Kidney (tissue), 14 donors: ENCODE measurements around the gene TUBA4A. TPM values are rescaled to one million over a fixed set of nuclear protein-coding genes. Genes with fewer than 3 reads are reported as not detected.

Source experiments
- DNase-seq, 5 donors: peaks; one replicate each; pipeline ENCODE4 v3.0.0-alpha.2; 2013 to 2020
- FAIRE-seq: peaks from 2 replicates; lab custom pipeline; 2012; peaks lifted over from hg19 to GRCh38; lab: Jason Lieb, UNC
- H3K27ac ChIP-seq, 2 donors: one replicate each; pipeline ENCODE4 v1.7.0; 2013; ENCODE audit warnings: low read depth in 2 of 2, low read length in 2 of 2, inconsistent platforms in 1 of 2
- H3K27me3 ChIP-seq: one replicate; pipeline ENCODE4 v1.7.1; 2013; ENCODE audit warnings: low read length, inconsistent platforms; ENCODE audit not compliant: control insufficient read depth, insufficient read depth
- H3K36me3 ChIP-seq, 3 donors: one replicate each; pipeline versions ENCODE4 v1.7.0 to v1.7.1; 2013; ENCODE audit warnings: low read length in 3 of 3, control low read depth in 1 of 3, inconsistent platforms in 1 of 3; ENCODE audit not compliant: insufficient read depth in 3 of 3, control insufficient read depth in 2 of 3
- H3K4me1 ChIP-seq, 3 donors: one replicate each; pipeline versions ENCODE4 v1.7.0 to v1.7.1; 2013; ENCODE audit warnings: low read length in 3 of 3, inconsistent platforms in 1 of 3, low read depth in 1 of 3; ENCODE audit not compliant: control insufficient read depth in 2 of 3, insufficient read depth in 2 of 3
- H3K4me3 ChIP-seq, 3 donors: one replicate each; pipeline versions ENCODE4 v1.7.0 to v1.8.1; 2013; ENCODE audit warnings: low read length in 3 of 3, control low read depth in 1 of 3, inconsistent platforms in 1 of 3
- H3K9ac ChIP-seq, 3 donors: one replicate each; pipeline versions ENCODE4 v1.7.0 to v1.7.1; 2013; ENCODE audit warnings: low read length in 3 of 3, control low read depth in 1 of 3, inconsistent platforms in 1 of 3
- H3K9me3 ChIP-seq, 3 donors: one replicate each; pipeline versions ENCODE4 v1.7.0 to v1.7.1; 2013; ENCODE audit warnings: low read length in 3 of 3, control low read depth in 1 of 3, inconsistent platforms in 1 of 3; ENCODE audit not compliant: control insufficient read depth in 2 of 3, insufficient read depth in 1 of 3
- CTCF ChIP-seq: IDR thresholded peaks from 3 replicates; pipeline ENCODE4 v1.5.1; 2012; ENCODE audit warnings: mild to moderate bottlenecking, moderate library complexity, borderline replicate concordance; ENCODE audit not compliant: insufficient read depth; ENCODE audit errors: extremely low read depth
- intact Hi-C: fragments of 100-400 bp; cut with DNase I; formaldehyde crosslinking; loops from one replicate; pipeline ENCODE4 v1.11.1; 2022
- polyA plus RNA-seq: library from polyadenylated mRNA; stranded (reverse); fragments of 350-450 nt; fragmentation: Illumina TruSeq; extraction: RNeasy Lipid Tissue Mini Kit (QIAGEN cat#74804); gene quantifications from one replicate; pipeline ENCODE4 v1.2.3, GENCODE V29; 2014; ENCODE audit warnings: low read depth, low replicate concordance; ENCODE audit not compliant: insufficient read depth
- total RNA-seq: library from RNA; stranded (reverse); fragmentation: NEBNext Ultra II Directional; extraction: Animal tissue kit (Norgen Biotek cat#: 25700); gene quantifications from one replicate; pipeline ENCODE4 v1.2.1, GENCODE V29; 2021
- donor health status: control.
- donor health status: control.
- donor health status: control.
- donor health status: control.
- donor health status: control.
- donor health status: DM: yes; HTN: yes; CAD: no.
- donor health status: Normal renal cell carcinoma (clear cell type).

The TUBA4A gene
- total and polyA plus RNA-seq, 2 donors from 2014 or later, result 49.4 to 156 TPM

DNA sequence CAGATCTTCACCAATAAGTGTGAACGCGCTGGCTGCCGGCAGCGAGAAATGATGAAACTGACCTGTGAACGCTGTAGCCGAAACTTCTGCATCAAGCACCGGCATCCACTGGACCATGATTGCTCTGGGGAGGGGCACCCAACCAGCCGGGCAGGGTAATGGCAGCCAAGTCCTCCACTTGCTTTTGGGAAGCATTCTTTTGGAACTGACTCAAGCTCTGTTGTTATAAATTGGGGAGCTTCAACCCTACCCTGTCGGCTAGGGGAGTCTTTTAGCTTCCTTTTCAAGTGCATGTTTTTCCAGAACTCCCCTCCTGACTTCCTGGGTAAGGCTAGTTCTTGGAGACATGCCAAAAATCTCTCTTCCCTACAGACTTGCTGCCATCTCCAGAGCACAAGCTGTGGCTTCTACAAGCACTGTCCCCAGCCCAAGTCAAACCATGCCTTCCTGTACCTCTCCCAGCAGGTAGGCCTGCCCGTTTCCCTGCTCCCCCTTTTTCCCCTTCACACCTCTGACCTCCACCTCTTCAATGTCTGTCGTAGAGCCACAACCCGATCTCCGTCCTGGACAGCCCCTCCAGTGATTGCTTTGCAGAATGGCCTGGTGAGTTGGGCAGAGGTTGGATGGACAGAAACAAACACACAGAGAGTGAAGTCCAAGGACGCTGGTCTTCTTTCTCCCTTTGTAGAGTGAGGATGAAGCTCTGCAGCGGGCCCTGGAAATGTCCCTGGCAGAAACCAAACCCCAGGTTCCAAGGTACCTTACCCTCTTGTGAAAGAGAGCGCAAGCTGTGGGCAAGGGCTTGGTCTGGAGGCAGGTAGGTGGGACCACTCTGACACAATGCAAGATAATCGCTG, 45.6 kb downstream of the TUBA4A start:
- no peak for TF ChIP-seq CTCF
- Histone ChIP-seq H3K9ac (peak overlapping the region in 1 of 3 donors; percentile 57), H3K4me1 (peaks cover 8 to 14% (median 9%) of the 10 kb centered on the region in 3 donors), H3K27me3 (no peaks in the 10 kb centered on the region), H3K36me3 (peaks cover under 1 to 19% (median 14%) of the 10 kb centered on the region in 3 donors), H3K4me3 (peak overlapping the region in 1 of 3 donors; percentile 89), H3K27ac (peak overlapping the region in 1 of 2 donors; percentile 97), H3K9me3 (no peaks in the 10 kb centered on the region)
- intact Hi-C loops, result no loop called here
- DNase-seq, result peak in 3 of 5 donors; percentile 26 to 79 (median 39)
- FAIRE-seq, result no peak

- no peaks in the 10 kb centered on the region for H3K9me3 ChIP-seq
- H3K4me3 ChIP-seq, result peak overlapping the region; percentile 60 to 89 (median 74)
- no peak for TF ChIP-seq CTCF
- peak overlapping the region; percentile 22 to 57 (median 26) for H3K9ac ChIP-seq
- peak overlapping the region; percentile 97 to 98 for H3K27ac ChIP-seq
- FAIRE-seq, result no peak
- no peaks in the 10 kb centered on the region for H3K27me3 ChIP-seq
- H3K36me3 ChIP-seq, result peaks cover 0 to 19% (median 10%) of the 10 kb centered on the region in 3 donors
- intact Hi-C loops, result no loop called here
- H3K4me1 ChIP-seq, result peaks cover 8 to 14% (median 9%) of the 10 kb centered on the region in 3 donors
- peak in 3 of 5 donors; percentile 24 to 63 (median 56) for DNase-seq
Measured at GRCh38 chr2:219207134-219207883, 46.4 kb downstream of the TUBA4A start.

DNA sequence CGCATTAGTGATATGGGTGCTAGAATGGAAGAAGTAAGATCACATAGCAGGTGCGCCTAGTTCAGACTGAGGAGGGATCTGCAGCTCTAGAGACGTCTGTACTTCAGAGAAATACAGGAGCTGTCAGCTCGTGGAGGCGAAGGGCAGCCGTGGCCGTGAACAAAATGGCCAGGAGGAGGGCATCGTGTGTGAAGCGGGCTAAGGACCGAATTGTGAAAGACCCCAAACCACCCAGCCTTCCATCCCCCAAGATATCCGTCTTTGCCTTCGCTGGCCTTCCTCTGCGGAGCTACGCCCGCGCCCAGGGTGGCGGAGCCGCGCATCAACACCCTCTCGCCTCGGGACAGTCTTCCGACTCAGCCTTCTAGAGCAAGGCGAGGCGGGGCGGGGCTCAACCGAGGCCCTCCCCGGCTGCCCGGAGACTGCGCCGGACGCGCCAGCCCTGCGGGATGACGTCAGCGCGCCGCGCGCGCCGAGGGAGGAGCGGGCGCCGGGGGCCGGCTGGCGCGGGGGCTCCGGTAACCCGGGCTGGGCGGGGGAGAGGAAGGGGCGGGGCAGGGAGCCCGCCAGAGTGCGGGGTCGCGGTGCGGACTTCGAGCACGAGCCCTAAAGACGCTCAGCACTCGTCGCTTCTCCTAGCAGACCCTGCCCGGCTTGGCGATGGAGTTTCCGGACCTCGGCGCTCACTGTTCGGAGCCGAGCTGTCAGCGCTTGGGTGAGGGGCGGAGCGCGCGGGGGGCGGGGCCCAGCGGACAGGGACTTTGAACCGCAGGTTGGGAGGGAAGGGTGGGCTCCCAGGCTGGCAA, 47.2 kb downstream of the TUBA4A start, which contains the start of gene ZFAND2B:
Gene ZFAND2B, plus strand, starts transcription at position 455 of the 806 bp plus-strand sequence. Its CDS starts 206 bp downstream, at position 661.
- Histone ChIP-seq H3K9ac (peak within 1 kb of the TSS; percentile 92 to 100 (median 96)), H3K4me1 (peaks cover 8 to 14% (median 9%) of the 10 kb centered on the region in 3 donors), H3K36me3 (peaks cover 0 to 19% (median 10%) of the 10 kb centered on the region in 3 donors), H3K27me3 (no peaks in the 10 kb centered on the region), H3K4me3 (peak within 1 kb of the TSS; percentile 89 to 93 (median 92)), H3K27ac (peak within 1 kb of the TSS; percentile 97 to 98), H3K9me3 (no peaks in the 10 kb centered on the region)
- TF ChIP-seq CTCF, result no peak
- peak; percentile 95 to 98 (median 98) for DNase-seq
- no peak for FAIRE-seq
- intact Hi-C loops, result no loop called here
